Bronchial epithelial cell (primary cell): ENCODE results near the gene VSTM4. TPM values are rescaled to one million over a fixed set of nuclear protein-coding genes. Genes with fewer than 3 reads are reported as not detected.

ENCODE experiments used
- DNase-seq: peaks from one replicate; pipeline ENCODE4 v3.0.0-alpha.2; 2010; ENCODE audit warnings: low read depth
- FAIRE-seq: peaks from 2 replicates; lab custom pipeline; 2011; peaks lifted over from hg19 to GRCh38; lab: Jason Lieb, UNC
- H3K27me3 ChIP-seq: 2 replicates; pipeline ENCODE4 v1.5.1; 2011; ENCODE audit warnings: low read length; ENCODE audit not compliant: control insufficient read depth, insufficient read depth
- H3K36me3 ChIP-seq: 2 replicates; pipeline ENCODE4 v1.5.1; 2011; ENCODE audit warnings: low read length; ENCODE audit not compliant: control insufficient read depth, insufficient read depth
- H3K4me3 ChIP-seq: 2 replicates; pipeline ENCODE4 v1.5.1; 2011; ENCODE audit warnings: mild to moderate bottlenecking, low read depth, low read length, control low read depth
- CTCF ChIP-seq: IDR thresholded peaks from 2 replicates; pipeline ENCODE4 v1.5.1; 2011; ENCODE audit warnings: mild to moderate bottlenecking, moderate library complexity, low read length, control low read depth, inconsistent platforms; ENCODE audit not compliant: insufficient read depth, severe bottlenecking
- total RNA-seq: library from RNA; depleted of rRNA; stranded (reverse); fragments of >200 nt; gene quantifications from 2 replicates; pipeline ENCODE4 v1.2.1, GENCODE V29; 2014

VSTM4 gene
- total RNA-seq, 1 donor from 2014 or later, result under 0.01 TPM

GRCh38 chr10:49109669-49110340 is 5.5 kb downstream of the VSTM4 start:
- no peak for TF ChIP-seq CTCF
- DNase-seq (no peak), FAIRE-seq (no peak)
- Histone ChIP-seq H3K4me3 (no peak overlapping the region), H3K27me3 (peaks cover 3% of the 10 kb centered on the region), H3K36me3 (no peaks in the 10 kb centered on the region)

- Histone ChIP-seq H3K36me3 (no peaks in the 10 kb centered on the region), H3K27me3 (no peaks in the 10 kb centered on the region), H3K4me3 (no peak overlapping the region)
- DNase-seq (no peak), FAIRE-seq (no peak)
- TF ChIP-seq CTCF, result no peak
These were observed 6.7 kb downstream of the VSTM4 start for GRCh38 chr10:49108656-49109055.

GRCh38 chr10:49107887-49108267 is 7.4 kb downstream of the VSTM4 start:
- no peaks in the 10 kb centered on the region for H3K27me3 ChIP-seq
- DNase-seq (no peak), FAIRE-seq (no peak)
- H3K4me3 ChIP-seq, result no peak overlapping the region
- no peak for TF ChIP-seq CTCF
- H3K36me3 ChIP-seq, result no peaks in the 10 kb centered on the region

- Histone ChIP-seq H3K27me3 (no peaks in the 10 kb centered on the region), H3K36me3 (no peaks in the 10 kb centered on the region), H3K4me3 (no peak overlapping the region)
- DNase-seq, result no peak
- no peak for FAIRE-seq
- TF ChIP-seq CTCF, result no peak
These were observed 8.0 kb downstream of the VSTM4 start for GRCh38 chr10:49107111-49107886.

GRCh38 chr10:49106451-49106850 is 8.9 kb downstream of the VSTM4 start:
- Histone ChIP-seq H3K36me3 (no peaks in the 10 kb centered on the region), H3K4me3 (no peak overlapping the region), H3K27me3 (no peaks in the 10 kb centered on the region)
- TF ChIP-seq CTCF, result no peak
- FAIRE-seq (no peak), DNase-seq (no peak)

- FAIRE-seq (no peak), DNase-seq (no peak)
- H3K4me3 ChIP-seq, result no peak overlapping the region
- H3K27me3 ChIP-seq, result no peaks in the 10 kb centered on the region
- TF ChIP-seq CTCF, result no peak
- H3K36me3 ChIP-seq, result no peaks in the 10 kb centered on the region
These were observed 10.2 kb downstream of the VSTM4 start for GRCh38 chr10:49105076-49105475.
